NCI-H2196 (cell line): ENCODE measurements around the gene CCDC97.
A peak's percentile ranks its signal among the peaks of the same experiment; 100 is the strongest.
"Not testable (repeated sequence)": the region's sequence is repeated elsewhere in the genome, so short reads cannot be mapped to it uniquely, and the experiment has no call there.

ENCODE experiments used
- DNase-seq: peaks from one replicate; lab custom pipeline; 2025; ENCODE audit not compliant: unreplicated experiment; lab: John Stamatoyannopoulos, UW

CCDC97 gene

DNA sequence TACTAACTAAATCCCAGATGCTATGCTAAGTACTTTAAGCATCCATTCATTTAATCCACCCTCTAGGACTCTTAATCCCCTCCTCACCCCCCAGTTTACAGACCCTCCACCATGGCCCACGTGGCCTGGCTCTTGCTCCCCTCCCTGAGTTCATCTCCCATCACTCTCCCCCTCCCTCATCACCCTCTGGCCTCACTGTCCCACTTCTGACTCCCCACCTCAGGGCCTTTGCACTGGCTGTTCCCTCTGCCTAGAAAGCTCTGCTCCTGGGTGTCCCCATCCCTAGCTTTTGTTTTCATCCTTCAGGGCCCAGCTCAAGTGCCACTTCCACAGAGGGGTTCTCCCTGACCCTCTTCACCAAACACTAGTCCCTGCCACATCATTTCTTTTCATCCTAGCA is 49.8 kb downstream of the CCDC97 start:
- DNase-seq, result no peak

GRCh38 chr19:41362143-41362847 is 52.3 kb downstream of the CCDC97 start:
- DNase-seq, result peak; percentile 7

DNA sequence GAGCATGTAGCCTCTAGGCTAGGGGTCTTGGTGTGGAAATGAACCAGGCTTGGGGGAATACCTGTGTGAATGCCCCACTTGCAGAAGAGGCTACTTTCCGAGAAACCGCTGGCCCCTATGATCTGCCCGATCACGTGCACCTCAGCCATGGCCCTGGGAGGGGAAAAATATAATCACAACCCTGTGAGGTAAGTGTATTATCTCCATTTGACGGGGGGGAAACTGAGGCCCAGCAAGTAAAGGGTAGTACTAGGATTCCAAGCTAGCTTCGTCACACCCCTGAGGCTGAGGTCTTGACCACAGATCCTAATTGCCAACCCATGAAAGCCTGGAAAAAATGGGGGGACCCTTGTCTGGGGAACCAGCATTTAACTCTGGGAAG is 53.4 kb downstream of the CCDC97 start:
- no peak for DNase-seq

DNA sequence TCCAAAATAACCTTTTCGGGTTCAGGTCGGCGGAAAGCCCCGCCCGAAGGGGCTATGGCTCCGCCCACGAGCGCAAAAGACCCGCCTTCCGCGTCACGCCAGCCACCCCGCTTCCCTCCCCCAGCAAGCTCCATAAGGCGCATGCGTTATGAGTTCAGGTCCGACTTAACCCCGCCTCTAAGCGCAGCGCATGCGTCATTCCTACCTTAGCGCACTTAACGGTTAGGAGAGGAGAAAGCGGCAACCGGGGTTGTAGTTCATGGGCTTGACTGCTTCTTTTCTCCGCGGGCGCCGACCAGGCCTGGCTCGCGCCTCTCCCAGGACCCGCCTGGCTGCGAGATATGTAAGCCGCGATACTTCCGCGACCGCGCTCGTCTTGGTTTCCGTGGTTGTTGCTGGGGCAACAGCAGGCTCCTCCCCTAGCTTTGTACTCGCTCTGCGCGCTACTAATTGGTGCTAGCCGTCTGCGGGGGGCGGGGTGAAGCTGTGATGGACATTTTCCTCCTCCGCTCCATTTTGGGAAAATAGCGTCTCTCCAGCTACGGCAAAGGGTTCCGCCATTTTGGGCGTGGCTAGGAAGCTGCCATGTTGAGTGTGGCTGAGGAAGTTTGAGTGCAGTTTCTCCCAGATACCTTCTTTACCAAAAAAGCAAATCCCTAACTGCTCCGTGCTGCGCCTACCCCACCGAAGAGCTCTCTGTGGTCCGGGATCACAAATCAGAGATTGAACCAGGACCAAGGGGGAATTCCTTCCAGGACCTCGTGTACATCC is 54.0 kb downstream of the CCDC97 start, which contains the start of gene B9D2:
TSS of gene B9D2 (minus strand) at position 397 of the 771 bp plus-strand sequence. CDS start 630 bp downstream, outside the sequence.
- peak; percentile 98 for DNase-seq

DNA sequence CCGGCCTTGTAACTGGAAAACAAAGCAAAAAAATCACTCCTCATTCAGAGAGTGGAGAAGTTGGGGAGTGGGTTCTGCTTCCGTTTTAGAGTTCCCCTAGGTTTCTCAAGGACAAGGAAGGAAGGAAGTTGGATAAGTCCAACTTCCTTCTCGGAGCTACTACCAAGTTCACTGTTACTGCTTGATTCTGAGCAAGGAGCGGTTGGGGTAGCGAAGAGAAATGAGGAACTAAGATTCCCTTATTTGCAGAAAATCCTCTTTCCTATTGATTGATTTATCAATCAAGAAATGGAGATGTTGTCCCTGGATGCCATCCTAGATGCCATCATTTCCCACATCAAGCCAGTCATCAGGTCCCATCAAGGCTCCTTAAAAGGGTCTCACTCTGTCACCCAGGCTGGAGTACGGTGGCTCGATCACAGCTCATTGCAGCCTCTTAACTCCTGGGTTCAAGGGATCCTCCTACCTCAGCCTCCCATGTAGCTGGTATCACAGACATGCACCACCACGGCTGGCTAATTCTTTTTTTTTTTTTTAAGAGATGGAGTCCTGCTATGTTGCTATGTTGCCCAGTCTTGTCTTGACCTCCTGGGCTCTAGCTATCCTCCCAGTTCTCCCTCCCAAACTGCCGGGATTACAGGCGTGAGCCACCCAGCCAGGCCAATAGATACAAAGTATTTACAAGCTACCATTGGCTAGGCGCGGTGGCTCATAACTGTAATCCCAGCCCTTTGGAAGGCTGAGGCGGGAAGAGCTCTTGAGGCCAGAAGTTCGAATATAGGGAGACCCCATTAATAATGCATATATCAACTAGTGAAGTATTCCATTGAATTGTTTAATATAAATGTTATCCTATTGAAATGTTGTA is 54.8 kb downstream of the CCDC97 start:
- no peak for DNase-seq

- DNase-seq, result no peak
These were observed 56.1 kb downstream of the CCDC97 start for GRCh38 chr19:41366089-41366488.

GRCh38 chr19:41367848-41368301 is 57.9 kb downstream of the CCDC97 start:
- DNase-seq, result no peak

GRCh38 chr19:41369769-41370168 is 59.8 kb downstream of the CCDC97 start:
- DNase-seq, result no peak

DNA sequence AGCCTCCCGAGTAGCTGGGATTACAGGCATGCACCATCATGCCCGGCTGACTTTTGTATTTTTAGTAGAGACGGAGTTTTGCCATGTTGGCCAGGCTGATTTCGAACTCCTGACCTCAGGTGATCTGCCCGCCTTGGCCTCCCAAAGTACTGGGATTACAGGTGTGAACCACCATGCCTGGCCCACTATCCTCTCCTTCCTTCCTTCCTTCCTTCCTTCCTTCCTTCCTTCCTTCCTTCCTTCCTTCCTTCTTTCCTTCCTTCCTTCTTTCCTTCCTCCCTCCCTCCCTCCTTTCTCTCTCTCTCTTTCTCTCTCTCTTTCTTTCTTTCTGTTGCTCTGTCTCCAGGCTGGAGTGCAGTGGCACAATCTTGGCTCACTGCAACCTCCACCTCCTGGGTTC is 61.1 kb downstream of the CCDC97 start:
- not testable (repeated sequence) for DNase-seq

GRCh38 chr19:41371541-41371940 is 61.6 kb downstream of the CCDC97 start:
- no peak for DNase-seq

GRCh38 chr19:41372501-41372900 is 62.5 kb downstream of the CCDC97 start:
- DNase-seq, result no peak

GRCh38 chr19:41373993-41374392 is 64.0 kb downstream of the CCDC97 start:
- DNase-seq, result peak; percentile 91
